HG03066 (cell line): ENCODE measurements around the gene ONECUT3.
"Not testable (repeated sequence)": the region's sequence is repeated elsewhere in the genome, so short reads cannot be mapped to it uniquely, and the experiment has no call there.

Experiments
- ATAC-seq: cut with Tn5 transposase; IDR thresholded peaks from one replicate; pipeline ENCODE4 v1.9.1; 2021; ENCODE audit warnings: low read depth; ENCODE audit not compliant: unreplicated experiment

The ONECUT3 gene

GRCh38 chr19:1752757-1753728 lies at the start of gene ONECUT3:
Gene ONECUT3, plus strand, starts transcription at chr19:1753506. Its CDS starts 157 bp downstream, at chr19:1753663.
- no peak for ATAC-seq

GRCh38 chr19:1704339-1704738 lies 49.0 kb upstream of the ONECUT3 start:
- ATAC-seq, result no peak

GRCh38 chr19:1705367-1705766 lies 47.9 kb upstream of the ONECUT3 start:
- ATAC-seq, result no peak

- not testable (repeated sequence) for ATAC-seq
Observed at GRCh38 chr19:1706646-1707045, 46.7 kb upstream of the ONECUT3 start.

- no peak for ATAC-seq
Observed at GRCh38 chr19:1707240-1707639, 46.1 kb upstream of the ONECUT3 start.

- ATAC-seq, result no peak
Observed at GRCh38 chr19:1713170-1713569, 40.1 kb upstream of the ONECUT3 start.

- no peak for ATAC-seq
Observed at GRCh38 chr19:1715540-1715939, 37.8 kb upstream of the ONECUT3 start.

- ATAC-seq, result no peak
Observed at GRCh38 chr19:1717200-1717969, 35.9 kb upstream of the ONECUT3 start.

- ATAC-seq, result no peak
Observed at GRCh38 chr19:1717970-1718264, 35.4 kb upstream of the ONECUT3 start.

GRCh38 chr19:1718420-1719291 lies 34.6 kb upstream of the ONECUT3 start:
- ATAC-seq, result no peak

- ATAC-seq, result no peak
Observed at GRCh38 chr19:1719519-1719918, 33.8 kb upstream of the ONECUT3 start.

GRCh38 chr19:1720237-1720636 lies 33.1 kb upstream of the ONECUT3 start:
- ATAC-seq, result no peak

- no peak for ATAC-seq
Observed at GRCh38 chr19:1725100-1726064, 27.9 kb upstream of the ONECUT3 start.

- ATAC-seq, result no peak
Observed at GRCh38 chr19:1728816-1729567, 24.3 kb upstream of the ONECUT3 start.

GRCh38 chr19:1729568-1729925 lies 23.8 kb upstream of the ONECUT3 start:
- no peak for ATAC-seq

GRCh38 chr19:1730157-1730556 lies 23.1 kb upstream of the ONECUT3 start:
- no peak for ATAC-seq

GRCh38 chr19:1734321-1734966 lies 18.9 kb upstream of the ONECUT3 start:
- ATAC-seq, result no peak

GRCh38 chr19:1736280-1736679 lies 17.0 kb upstream of the ONECUT3 start:
- no peak for ATAC-seq
